ENCODE data around the gene AADACL4. TPM values are rescaled to one million over a fixed set of nuclear protein-coding genes. Genes with fewer than 3 reads are reported as not detected.

The AADACL4 gene
- total RNA-seq, 4 donors from 2014 or later = 0.59 TPM; not detected in 3

DNA sequence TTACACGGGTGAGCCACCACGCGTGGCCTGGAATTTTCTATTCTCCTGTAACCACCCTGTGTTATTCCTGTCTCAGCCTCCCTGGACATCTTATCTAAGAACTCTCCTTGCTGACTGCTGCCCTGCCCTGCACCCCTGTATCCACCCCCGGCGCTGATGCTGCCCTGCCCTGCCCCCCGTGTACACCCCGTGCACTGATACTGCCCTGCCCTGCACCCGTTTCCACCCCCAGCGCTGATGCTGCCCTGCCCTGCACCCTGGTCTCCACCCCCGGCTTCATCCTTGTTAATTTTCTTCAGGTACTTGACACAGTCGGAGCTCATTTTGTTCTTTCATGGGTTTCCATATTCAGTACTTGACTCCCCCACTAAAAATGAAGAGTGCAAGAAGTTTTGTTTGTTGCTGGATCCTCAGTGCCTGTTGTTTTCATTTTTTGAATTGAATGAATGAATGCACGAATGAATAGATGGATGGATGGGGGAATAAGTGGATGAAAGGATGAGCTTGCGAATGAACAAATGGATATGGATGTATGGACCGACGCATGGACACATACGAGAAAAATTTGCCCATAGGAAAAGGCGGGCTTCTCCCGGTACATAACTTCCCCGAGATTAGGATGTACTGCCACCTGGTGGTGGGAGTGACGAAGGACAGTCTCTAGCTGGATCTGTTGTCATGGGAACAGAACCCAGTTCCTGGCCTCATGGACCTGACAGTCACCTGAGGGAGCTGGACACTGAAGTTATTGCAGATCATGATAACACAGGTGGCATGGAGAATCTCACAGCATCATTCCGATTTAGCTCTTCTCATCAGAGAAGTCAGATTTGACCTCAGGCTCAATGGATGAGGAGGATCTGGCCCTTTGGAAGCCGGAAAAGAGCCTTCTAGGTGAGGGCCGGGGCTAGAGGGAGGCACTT, 14.9 kb downstream of the AADACL4 start:
- DNase-seq (ENCODE audit: low spot score in 2 of 2) = peak; percentile 68 to 91
- WGBS, 2 donors = 39 to 41% methylated on average over 23 of the region's 23 CpGs

DNA sequence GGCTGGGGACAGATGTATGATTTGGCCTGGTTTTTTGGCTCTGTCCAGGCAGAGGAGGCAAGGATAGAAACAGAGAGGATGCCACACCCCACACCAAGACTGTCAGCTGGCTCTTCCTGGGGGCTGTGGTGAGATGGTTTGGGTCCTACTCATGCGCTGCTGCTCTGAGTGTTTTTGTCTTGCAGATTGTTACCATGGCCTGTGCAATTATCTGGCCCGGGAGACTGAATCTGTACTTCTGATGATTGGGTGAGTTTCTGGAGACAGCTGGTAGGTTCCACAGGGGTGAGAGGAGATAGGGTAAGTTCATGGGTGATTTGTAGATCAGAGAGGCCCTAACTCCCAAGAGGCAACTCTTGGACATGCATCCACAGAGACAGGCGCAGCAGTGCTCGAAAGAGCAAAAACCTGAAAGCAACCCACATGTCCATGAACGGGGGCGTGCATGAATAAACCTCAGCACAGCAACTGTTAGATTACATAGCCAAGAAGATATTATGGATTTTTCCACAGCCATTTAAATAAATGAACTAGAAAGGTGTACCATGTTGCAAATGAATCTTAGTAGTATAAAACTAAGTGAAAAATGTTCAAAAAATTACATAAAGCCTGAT, 17.8 kb downstream of the AADACL4 start:
- WGBS, 2 donors = 87% methylated on average over 6 of the region's 6 CpGs
- DNase-seq (ENCODE audit: low spot score in 2 of 2) = no peak

More for the DNA sequence above, 14.9 kb downstream of the AADACL4 start:
- intact Hi-C loops (cut with DNase I; ENCODE audit: low total_unique reads) = no loop called here
- H3K4me3 ChIP-seq (ENCODE audit: low read depth, poor library complexity, severe bottlenecking) = no peak overlapping the region
- TF ChIP-seq POLR2A (IDR thresholded peaks at IDR 0.05) = no peak
- peak in 1 of 3 donors; percentile 68 for TF ChIP-seq CTCF (IDR thresholded peaks at IDR 0.05)

DNA sequence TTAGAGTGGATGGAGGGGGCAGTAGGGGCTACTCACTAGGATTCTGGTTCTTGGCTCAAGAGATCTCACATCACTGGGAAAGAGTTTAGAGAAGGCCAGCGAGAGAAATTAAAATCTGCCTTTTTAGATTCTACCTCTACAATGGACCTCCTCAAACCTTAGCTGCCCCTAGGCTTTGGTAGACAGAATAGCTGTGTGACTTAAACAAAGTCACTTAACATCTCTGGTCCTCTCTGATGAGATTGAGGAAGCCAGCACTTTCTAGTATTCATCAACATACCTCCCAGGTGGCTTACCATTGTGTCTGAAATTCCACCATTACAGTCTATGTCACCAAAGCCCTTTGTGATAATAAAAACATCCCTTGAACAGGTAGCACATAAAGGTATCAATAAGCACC, 18.7 kb downstream of the AADACL4 start:
- WGBS, 2 donors = 83 to 100% methylated on average over 1 of the region's 1 CpG
- H3K4me3 ChIP-seq (ENCODE audit: low read depth, poor library complexity, severe bottlenecking) = no peak overlapping the region
- DNase-seq (ENCODE audit: low spot score in 2 of 2) = no peak
- intact Hi-C loops (cut with DNase I; ENCODE audit: low total_unique reads) = no loop called here
- TF ChIP-seq CTCF (IDR thresholded peaks at IDR 0.05) (no peak), POLR2A (IDR thresholded peaks at IDR 0.05) (no peak)

More for the DNA sequence above, 17.8 kb downstream of the AADACL4 start:
- no peak for TF ChIP-seq POLR2A (IDR thresholded peaks at IDR 0.05)
- TF ChIP-seq CTCF (IDR thresholded peaks at IDR 0.05) = no peak
- no peak overlapping the region for H3K4me3 ChIP-seq (ENCODE audit: low read depth, poor library complexity, severe bottlenecking)
- intact Hi-C loops (cut with DNase I; ENCODE audit: low total_unique reads) = no loop called here

DNA sequence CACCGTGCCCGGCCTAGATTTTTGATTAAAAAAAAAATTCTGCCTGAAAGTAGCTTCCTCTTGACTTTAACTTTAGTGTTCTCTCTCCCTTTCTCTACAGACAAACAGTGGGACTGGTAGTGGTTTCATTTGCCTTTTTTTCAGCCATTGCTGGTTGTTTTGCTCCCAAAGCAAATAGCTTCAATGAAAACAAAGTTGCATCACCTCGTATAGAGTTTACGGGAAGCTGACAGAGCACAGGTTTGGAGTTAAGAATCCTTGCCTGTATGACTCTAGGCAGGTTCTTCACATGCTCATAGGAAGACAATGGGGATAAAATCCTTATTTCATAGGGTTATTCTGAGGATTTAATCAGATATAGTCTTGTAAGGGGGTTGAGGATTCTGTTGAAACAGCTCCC, 21.6 kb downstream of the AADACL4 start:
- intact Hi-C loops (cut with DNase I; ENCODE audit: low total_unique reads) = no loop called here
- H3K4me3 ChIP-seq (ENCODE audit: low read depth, poor library complexity, severe bottlenecking) = no peak overlapping the region
- WGBS, 2 donors = 84 to 93% methylated on average over 4 of the region's 4 CpGs
- no peak for DNase-seq (ENCODE audit: low spot score in 2 of 2)
- TF ChIP-seq CTCF (IDR thresholded peaks at IDR 0.05) = no peak
- TF ChIP-seq POLR2A (IDR thresholded peaks at IDR 0.05) = no peak

- intact Hi-C loops (cut with DNase I; ENCODE audit: low total_unique reads) = no loop called here
- no peak for TF ChIP-seq POLR2A (IDR thresholded peaks at IDR 0.05)
- no peak for TF ChIP-seq CTCF (IDR thresholded peaks at IDR 0.05)
- WGBS, 2 donors = 87 to 90% methylated on average over 15 of the region's 15 CpGs
- DNase-seq (ENCODE audit: low spot score in 2 of 2) = no peak
- H3K4me3 ChIP-seq (ENCODE audit: low read depth, poor library complexity, severe bottlenecking) = no peak overlapping the region
These were observed 22.4 kb downstream of the AADACL4 start for GRCh38 chr1:12666141-12666735.

Measured in lower leg skin (tissue), 4 donors.